AG09309 (cell line): ENCODE results near the gene L3MBTL4.

Source experiments
- DNase-seq: peaks from one replicate; pipeline ENCODE4 v3.0.0-alpha.2; 2010; ENCODE audit warnings: low read depth
- H3K4me3 ChIP-seq: 2 replicates; pipeline ENCODE4 v1.5.1; 2011; ENCODE audit warnings: mild to moderate bottlenecking, low read depth, low read length, moderate library complexity; ENCODE audit not compliant: control insufficient read depth
- TF ChIP-seq, protein P1 (sequence below): IDR thresholded peaks from 2 replicates; pipeline ENCODE4 v1.5.1; 2011; ENCODE audit warnings: mild to moderate bottlenecking, low read depth, low read length, inconsistent platforms; ENCODE audit not compliant: insufficient read depth, control insufficient read depth; ENCODE audit errors: missing control alignments

The L3MBTL4 gene

DNA sequence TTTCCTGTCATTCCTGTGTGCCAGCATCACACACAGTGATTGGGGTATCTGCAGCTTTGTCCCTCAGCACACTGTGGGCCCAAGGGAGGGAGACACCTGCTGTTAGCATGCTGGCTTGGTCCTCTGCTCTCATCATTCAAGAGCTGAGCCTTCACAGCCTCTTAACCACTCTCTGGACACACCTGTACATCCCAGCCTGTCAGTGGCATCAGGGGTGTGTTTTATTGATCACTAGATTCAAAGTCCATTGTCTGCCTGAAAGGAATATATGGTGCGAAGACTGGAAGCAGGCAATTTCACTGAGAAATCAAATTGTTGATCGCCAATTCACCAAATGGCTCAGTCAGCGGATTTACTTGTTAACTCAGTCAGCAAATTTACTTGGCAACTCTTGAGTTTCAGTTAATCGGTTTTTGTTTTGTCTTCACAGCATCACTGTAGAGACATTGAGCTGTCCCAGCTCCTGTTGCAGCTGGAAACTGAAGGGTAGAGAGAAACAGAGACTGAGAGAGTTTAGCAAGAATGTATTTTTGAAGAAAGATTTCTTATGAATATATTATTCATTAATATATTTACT, 463.1 kb downstream of the L3MBTL4 start:
- DNase-seq = no peak
- no peak overlapping the region for H3K4me3 ChIP-seq
- TF ChIP-seq, protein P1, sequence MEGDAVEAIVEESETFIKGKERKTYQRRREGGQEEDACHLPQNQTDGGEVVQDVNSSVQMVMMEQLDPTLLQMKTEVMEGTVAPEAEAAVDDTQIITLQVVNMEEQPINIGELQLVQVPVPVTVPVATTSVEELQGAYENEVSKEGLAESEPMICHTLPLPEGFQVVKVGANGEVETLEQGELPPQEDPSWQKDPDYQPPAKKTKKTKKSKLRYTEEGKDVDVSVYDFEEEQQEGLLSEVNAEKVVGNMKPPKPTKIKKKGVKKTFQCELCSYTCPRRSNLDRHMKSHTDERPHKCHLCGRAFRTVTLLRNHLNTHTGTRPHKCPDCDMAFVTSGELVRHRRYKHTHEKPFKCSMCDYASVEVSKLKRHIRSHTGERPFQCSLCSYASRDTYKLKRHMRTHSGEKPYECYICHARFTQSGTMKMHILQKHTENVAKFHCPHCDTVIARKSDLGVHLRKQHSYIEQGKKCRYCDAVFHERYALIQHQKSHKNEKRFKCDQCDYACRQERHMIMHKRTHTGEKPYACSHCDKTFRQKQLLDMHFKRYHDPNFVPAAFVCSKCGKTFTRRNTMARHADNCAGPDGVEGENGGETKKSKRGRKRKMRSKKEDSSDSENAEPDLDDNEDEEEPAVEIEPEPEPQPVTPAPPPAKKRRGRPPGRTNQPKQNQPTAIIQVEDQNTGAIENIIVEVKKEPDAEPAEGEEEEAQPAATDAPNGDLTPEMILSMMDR = no peak

DNA sequence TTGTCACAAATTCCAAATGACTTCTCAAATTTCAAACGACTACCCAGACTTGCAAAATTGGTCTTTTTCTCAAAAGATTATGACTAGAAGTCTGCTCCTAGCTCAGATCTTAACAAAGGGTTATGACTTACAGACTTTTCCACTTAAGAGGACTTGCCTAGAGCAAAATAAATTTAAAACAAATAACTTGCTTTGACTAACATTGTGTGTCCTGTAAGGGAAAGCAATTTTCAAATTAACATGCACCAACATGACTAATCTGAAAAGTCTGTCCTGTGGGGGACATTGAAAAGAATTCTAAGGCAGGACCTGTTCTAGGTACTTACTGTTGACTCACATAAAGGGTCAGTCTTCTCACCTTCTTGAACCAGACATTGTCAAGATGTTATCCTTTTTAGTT, 465.9 kb downstream of the L3MBTL4 start:
- no peak overlapping the region for H3K4me3 ChIP-seq
- no peak for DNase-seq
- TF ChIP-seq, protein P1 = no peak

DNA sequence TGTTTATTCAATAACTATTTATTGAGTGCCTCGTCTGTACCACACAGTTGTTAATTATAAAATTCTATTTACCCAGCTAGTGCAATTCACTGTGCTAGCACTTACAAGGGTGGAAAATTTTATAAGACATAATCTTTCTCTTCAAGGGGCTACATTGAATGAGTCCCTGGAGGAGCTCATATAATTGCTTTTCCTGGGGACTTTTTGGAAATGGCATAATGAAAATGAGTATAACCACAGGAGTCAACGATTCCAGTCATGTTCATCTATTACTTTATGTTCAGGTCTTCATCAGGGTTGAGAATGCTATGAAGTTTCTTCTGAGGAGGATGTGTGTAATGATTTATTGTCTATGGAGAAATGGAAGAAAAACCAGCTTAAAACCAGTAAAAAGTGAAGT, 466.5 kb downstream of the L3MBTL4 start:
- TF ChIP-seq, protein P1 = no peak
- H3K4me3 ChIP-seq = no peak overlapping the region
- no peak for DNase-seq

DNA sequence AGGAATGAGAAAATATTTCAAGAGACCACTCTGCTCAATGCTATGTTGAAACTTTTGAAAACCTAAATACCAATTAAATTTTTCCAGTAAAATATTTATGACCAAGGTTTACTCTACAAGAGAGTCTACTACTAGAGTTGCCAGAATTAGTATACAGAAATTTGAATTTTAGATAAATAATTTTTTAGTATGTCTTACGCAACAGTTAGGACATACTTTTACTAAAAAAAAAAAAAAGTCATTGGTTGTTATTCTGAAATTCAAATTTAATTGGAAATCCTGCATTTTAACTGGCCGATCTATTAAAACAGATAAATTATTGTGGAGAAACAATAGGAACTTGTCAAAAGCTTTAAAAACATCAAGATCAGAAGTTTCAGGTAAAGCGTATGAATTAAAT, 470.3 kb downstream of the L3MBTL4 start:
- H3K4me3 ChIP-seq = no peak overlapping the region
- TF ChIP-seq, protein P1 = no peak

DNA sequence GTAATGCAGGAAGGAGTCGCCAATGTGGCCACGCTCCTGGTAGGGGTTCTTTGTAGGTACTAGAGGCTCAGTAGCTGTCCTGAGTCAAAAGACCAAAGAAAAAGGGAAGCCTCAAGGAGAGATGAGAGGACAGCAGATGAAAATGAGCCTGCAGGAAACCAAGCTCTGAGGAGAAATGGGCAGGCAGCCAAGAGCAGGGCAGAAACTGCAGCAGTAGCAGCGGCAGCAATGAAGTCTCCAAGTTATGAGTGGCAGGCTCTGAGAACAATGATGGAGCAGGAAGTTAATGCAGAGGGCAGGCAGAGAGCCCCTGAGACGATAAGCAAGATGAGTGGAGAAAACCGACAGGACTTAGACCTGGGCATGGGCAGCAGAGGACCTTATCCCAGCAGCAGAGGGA, 471.2 kb downstream of the L3MBTL4 start:
- DNase-seq = no peak
- no peak overlapping the region for H3K4me3 ChIP-seq
- TF ChIP-seq, protein P1 = no peak

More for the DNA sequence above, 470.3 kb downstream of the L3MBTL4 start:
- DNase-seq = no peak

DNA sequence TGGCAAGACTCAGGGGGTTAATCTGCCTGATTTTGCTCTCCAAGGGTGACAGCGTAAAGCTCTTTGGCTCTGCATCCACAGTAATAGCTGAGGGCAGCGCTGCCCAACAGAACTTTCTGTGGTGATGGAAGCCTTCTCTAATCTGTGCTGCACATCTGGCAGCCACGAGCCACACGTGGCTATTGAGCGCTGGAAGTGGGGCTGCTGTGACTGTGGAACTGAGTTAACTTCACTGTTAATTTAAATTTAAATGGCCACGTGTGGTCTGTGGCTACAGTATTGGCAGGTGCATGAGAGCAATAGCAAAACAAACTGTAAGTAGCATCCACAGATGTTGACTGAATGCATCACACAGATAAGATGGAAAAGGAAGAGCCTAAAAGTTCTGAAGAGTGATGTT, 472.1 kb downstream of the L3MBTL4 start:
- no peak overlapping the region for H3K4me3 ChIP-seq
- DNase-seq = no peak
- TF ChIP-seq, protein P1 = no peak

DNA sequence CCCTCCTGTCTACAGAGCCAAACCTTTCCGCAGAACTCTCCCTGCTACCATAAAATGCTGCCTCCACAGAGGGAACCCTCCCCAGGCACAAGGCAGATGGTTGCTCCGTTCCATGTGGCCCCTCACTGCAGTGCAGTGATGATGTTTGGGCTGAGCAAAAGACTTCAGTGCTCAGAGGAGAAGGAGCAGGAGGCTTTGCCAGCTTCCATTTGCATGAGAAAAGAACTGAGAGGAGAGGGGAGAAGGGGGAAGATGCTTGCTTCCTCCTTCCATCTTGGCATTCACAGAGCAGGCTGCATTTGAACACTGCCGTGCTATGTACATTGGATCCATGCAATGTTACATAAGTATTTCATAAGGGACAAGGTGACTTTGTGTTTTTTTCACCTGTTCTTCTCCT, 472.8 kb downstream of the L3MBTL4 start:
- H3K4me3 ChIP-seq = no peak overlapping the region
- TF ChIP-seq, protein P1 = no peak

More for the DNA sequence above, 472.8 kb downstream of the L3MBTL4 start:
- DNase-seq = no peak
